Fibroblast of gingiva (primary cell): ENCODE results near the gene ATE1.
"Not testable (repeated sequence)": the region's sequence is repeated elsewhere in the genome, so short reads cannot be mapped to it uniquely, and the experiment has no call there.

Experiments
- DNase-seq: peaks from one replicate; pipeline ENCODE4 v3.0.0-alpha.2; 2011; ENCODE audit warnings: low read depth

Gene ATE1

DNA sequence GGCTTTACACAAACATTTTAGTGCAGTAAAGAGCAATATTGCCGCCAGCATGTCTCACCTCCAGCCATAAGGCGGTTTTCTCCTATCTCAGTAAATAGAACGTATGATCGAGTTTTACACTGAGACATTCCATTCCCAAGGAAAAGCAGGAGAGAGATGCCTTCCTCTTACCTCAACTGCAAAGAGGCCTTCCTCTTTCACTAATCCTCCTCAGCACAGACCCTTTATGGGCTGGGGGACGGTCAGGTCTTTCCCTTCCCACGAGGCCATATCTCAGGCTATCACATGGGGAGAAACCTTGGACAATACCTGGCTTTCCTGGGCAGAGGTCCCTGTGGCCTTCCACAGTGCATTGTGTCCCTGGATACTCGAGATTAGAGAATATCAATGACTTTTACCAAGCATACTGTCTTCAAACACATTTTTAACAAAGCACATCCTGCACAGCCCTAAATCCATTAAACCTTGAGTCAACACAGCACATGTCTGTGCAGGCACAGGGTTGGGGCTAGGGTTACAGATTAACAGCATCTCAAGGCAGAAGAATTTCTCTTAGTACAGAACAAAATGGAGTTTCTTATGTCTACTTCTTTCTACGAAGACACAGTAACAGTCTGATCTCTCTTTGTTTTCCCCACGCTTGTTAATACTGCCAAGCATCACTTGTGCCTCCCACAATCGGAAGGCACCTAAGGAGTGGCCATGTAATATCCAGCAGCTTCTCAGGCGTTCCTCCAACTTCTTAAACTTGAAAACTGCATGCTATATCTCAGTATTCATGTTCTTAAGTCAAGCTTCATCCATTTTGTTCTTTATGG lies 2.6 kb upstream of the ATE1 start:
- not testable (repeated sequence) for DNase-seq

DNA sequence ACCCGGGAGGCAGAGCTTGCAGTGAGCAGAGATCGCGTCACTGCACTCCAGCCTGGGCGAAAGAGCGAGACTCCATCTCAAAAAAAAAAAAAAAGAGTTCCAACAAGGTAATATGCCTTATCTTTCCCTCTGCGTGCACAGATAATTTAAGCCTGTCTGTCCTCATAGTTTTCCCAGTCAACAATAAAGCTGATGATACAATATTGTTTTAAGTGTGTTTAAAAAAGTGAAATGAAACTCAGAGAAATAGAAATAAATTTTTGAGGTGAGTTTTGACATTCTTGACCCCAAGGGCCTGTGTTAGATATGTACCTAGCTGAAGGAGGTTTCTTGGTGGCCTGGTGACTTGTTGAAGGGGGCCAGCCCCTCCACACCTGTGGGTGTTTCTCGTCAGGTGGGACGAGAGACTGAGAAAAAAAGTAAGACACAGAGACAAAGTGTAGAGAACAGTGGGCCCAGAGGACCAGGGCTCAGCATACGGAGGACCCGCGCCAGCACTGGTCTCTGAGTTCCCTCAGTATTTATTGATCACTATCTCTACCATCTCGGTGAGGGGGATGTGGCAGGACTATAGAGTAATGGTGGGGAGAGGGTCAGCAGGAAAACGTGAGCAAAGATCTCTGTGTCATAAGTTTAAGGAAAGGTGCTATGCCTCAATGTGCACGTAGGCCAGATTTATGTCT lies 1.9 kb upstream of the ATE1 start:
- not testable (repeated sequence) for DNase-seq

GRCh38 chr10:121928528-121928884 lies 675 bp upstream of the ATE1 start:
- peak; percentile 29 for DNase-seq

GRCh38 chr10:121927318-121927840 lies 452 bp downstream of the ATE1 start:
- DNase-seq = peak; percentile 14

- DNase-seq = peak; percentile 48
Observed at GRCh38 chr10:121926671-121927317, 1.0 kb downstream of the ATE1 start.

DNA sequence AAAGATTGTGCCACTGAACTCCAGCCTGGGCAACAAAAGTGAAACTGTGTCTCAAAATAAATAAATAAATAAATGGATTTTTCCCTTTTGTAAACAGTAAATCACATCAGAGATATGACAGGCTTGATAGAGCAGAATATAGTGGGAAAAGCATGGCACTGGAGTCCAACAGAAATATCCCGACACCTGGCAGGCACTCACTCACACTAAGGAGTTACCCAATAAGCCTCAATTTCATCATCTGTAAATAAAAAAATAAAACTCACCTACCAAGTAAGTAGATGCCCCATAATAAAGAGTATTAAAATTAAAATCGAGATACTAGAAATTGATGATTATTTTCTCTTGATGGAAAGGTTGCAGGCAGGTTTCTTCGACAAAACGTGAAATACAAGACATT lies 1.7 kb downstream of the ATE1 start:
- DNase-seq = no peak

GRCh38 chr10:121921238-121921931 lies 6.4 kb downstream of the ATE1 start:
- DNase-seq = no peak

- no peak for DNase-seq
Observed at GRCh38 chr10:121919666-121920065, 8.2 kb downstream of the ATE1 start.

DNA sequence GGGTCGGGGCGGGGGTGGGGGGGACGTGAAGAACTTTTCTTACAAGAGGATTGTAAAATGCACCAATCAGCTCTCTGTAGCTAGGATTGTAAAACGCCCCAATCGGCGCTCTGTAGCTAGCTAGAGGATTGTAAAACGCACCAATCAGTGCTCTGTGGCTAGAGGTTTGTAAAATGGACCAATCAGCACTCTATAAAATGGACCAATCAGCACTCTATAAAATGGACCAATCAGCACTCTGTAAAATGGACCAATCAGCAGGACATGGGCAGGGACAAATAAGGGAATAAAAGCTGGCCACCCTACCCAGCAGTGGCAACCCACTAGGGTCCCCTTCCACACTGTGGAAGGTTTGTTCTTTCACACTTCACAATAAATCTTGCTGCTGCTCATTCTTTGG lies 9.0 kb downstream of the ATE1 start:
- not testable (repeated sequence) for DNase-seq

DNA sequence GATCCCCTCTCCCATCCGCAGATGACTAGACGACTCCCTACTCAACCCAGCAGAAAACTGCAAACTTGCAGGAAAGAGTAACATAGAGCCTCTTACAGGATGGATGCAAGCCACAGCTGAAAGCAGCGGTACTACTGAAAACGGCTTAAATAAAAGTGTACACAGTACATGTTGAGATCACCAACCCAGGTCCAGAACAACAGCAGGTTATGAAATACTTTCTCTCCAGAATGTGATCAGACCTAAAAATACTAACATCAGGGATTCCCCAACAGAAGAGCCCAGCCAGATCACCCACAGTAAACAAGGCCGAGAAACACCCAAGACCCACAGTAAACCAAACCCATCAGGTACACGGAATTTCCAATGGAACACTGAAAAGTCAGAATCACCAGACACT lies 13.2 kb downstream of the ATE1 start:
- no peak for DNase-seq

DNA sequence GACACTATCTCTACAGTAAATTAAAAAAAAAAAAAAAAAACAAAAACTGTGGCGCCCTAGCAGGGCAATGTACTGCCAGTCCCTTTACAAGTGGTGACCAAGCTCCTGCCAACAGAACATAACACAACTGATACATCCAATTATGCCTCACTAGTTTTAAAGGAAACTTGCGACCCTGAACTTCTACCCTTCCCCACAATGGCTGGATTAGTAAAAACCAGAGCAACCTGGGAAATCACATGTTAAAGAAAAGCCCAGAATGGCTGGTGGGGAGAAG lies 16.5 kb downstream of the ATE1 start:
- no peak for DNase-seq

- DNase-seq = peak; percentile 50
Observed at GRCh38 chr10:121910673-121911420, 17.0 kb downstream of the ATE1 start.

DNA sequence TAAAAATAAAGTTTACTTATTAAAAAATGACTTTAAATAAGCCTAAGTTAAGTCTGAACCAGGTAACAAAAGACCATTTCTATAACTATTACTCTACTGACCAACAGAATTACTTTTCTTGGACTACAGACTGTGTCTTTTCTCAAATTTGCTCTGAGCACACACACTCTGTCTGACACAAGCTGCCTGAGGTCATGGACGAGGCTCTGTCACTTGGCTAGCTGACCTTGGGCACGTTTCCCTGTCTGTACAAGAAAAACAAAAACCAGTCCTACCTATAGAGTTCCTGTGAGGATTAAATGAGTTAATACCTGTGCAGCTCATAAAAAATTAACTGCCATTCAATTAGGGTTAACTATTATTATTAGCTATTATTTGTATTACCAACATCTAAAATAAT lies 22.9 kb downstream of the ATE1 start:
- no peak for DNase-seq

DNA sequence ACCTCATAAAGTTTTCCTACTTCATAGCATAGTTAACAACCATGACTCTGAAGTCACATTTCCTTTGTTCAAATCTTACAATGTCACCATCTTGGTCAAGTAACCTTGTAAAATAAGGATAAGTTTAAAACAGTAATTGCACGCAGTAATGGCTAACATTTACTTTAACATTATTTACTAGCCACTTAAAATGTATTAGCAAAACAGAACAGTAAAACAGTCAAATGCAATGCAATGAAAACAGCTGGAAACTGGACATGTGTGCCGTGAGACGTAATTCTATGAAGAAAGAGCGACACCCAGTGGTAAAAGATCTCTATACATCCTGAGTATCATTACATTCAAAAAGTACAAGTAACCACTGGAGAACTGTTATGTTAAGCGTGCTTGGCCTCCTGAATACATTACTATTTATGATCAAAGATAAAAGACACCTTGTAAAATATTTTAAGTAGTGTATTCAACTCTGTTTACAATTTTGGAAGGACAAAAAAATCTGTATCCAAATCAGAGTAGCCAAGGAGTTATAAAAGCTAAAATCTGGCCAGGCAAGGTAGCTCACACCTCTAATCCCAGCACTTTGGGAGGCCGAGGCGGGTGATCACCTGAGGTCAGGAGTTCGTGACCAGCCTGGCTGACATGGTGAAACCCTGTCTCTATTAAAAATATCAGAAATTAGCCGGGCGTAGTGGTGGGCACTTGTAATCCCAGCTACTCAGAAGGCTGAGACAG lies 27.2 kb downstream of the ATE1 start:
- peak; percentile 64 for DNase-seq

DNA sequence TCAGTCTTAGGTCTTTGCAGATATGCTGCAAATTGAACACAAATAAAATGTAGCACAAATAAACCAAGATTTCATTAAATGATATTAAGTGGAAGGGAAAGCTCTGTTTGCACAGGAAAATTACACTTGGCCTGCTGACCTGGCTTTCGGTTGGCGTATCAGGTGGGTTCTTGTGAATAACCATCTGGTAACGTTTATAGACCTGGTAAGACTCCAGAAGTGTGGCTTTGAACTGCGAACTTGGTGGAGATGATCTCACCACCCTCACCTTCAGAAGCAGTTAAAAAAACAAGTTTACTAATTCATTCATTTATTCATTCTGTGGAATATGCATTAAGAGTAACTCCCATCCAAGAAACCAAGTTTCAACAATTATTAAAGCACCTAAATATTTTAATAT lies 28.1 kb downstream of the ATE1 start:
- DNase-seq = no peak

- no peak for DNase-seq
Observed at GRCh38 chr10:121891103-121891502, 36.7 kb downstream of the ATE1 start.

- no peak for DNase-seq
Observed at GRCh38 chr10:121889212-121889611, 38.6 kb downstream of the ATE1 start.

DNA sequence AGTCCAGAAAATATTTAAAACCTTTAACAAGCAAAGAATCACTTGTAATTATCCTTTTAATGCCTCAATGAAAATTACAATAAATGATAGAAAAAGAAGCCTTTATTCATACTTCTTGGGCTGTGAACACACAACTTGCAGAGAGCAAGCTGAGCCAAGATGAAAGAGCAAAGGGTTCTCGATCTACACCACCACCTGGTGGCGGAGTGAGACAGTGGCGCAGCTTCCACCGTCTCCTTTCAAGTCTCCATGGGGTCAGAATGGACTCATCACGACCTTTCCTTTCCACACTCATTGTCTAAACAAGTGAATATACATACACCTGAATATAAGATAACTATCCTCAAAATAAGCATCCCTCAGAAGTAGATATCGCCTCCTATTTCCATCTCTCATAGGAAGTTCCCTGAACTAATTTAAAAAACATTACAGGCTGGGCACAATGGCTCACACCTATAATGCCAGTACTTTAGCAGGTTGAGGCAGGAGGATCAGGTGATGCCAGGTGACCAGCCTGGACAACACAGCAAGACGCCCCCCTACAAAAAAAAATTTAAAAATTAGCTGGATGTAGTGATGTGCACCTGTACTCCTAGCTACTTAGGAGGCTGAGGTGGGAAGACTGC lies 40.7 kb downstream of the ATE1 start:
- DNase-seq = peak; percentile 56

DNA sequence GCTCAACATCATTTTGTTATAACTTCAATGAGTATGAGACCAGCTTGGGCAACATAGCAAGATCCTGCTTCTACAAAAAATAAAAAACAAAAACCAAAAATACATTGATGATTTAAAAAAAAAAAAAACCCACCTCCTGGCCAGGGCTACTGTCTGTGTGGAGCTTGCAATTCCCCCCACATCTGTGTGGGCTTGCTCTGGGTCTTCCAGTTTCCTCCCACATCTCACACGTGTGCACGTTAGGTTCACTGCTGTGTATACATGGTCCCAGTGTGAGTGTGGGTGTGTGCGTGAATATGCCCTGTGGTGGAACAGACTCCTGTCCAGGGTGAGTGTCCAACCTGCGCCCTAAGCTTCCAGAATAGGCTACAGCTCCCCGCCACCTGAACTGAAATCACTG lies 41.6 kb downstream of the ATE1 start:
- no peak for DNase-seq

GRCh38 chr10:121880895-121881294 lies 46.9 kb downstream of the ATE1 start:
- peak; percentile 86 for DNase-seq

DNA sequence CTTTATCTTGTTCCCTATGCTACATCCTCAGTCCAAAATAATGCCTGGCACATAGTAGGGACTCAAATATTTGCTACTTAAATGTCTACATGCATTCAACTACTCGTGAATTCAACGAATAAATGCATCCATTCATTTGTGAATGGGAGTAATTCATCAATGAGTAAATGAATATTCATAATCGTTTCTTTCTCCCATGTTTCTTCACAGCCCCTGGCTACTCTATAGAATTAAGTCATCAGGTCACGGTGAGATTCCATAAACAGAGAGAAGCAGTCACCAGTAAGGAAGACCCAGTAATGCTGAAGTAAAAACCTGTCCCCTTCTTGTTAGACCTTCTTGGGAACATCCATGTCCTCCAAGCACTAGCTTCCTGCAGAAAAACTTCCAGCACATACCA lies 48.4 kb downstream of the ATE1 start:
- no peak for DNase-seq
